IMR-90 (cell line): ENCODE results near the gene LTA. TPM values are rescaled to one million over a fixed set of nuclear protein-coding genes. Genes with fewer than 3 reads are reported as not detected.

Source experiments
- ATAC-seq: fragments of 200-7000 bp; cut with Tn5 transposase; 2 replicates; pipeline ENCODE4 v1.9.1; 2020; ENCODE audit warnings: low read depth, mild to moderate bottlenecking, moderate library complexity
- BruUV-seq: library from RNA; stranded (reverse); fragments of 400-500 nt; replicated peaks from 2 replicates; lab custom pipeline; 2021; lab: Mats Ljungman, UMichigan
- CTCF ChIA-PET: fragments of 300-600 bp; formaldehyde crosslinking; extraction: SDS; loops from one replicate; lab custom pipeline; 2021; ENCODE audit warnings: antibody characterized with exemption; lab: Yijun Ruan, JAX
- POLR2A ChIA-PET: fragments of 300-600 bp; sonication (Branson Sonifier 250); formaldehyde crosslinking; loops from one replicate; lab custom pipeline; 2022; ENCODE audit warnings: antibody characterized with exemption; ENCODE audit not compliant: unreplicated experiment; lab: Charles Lee
- DNase-seq: peaks from one replicate; pipeline ENCODE4 v3.0.0; 2013
- H2AFZ ChIP-seq: replicated peaks from 2 replicates; pipeline ENCODE3; 2013; ENCODE audit warnings: low read length, mild to moderate bottlenecking; ENCODE audit not compliant: poor library complexity
- H2AK5ac ChIP-seq: 2 replicates; pipeline ENCODE4 v1.6.1; 2013; ENCODE audit warnings: low read depth, low read length, inconsistent platforms
- H2AK9ac ChIP-seq: replicated peaks from 2 replicates; pipeline ENCODE3; 2013; ENCODE audit warnings: mild to moderate bottlenecking, low read depth, low read length, moderate library complexity; ENCODE audit not compliant: poor library complexity
- H2BK120ac ChIP-seq: 2 replicates; pipeline ENCODE4 v1.6.1; 2013; ENCODE audit warnings: low read depth, low read length, inconsistent platforms
- H2BK15ac ChIP-seq: 3 replicates; pipeline ENCODE4 v1.6.1; 2013; ENCODE audit warnings: low read depth, low read length, inconsistent platforms
- H2BK20ac ChIP-seq: 2 replicates; pipeline ENCODE4 v1.6.1; 2013; ENCODE audit warnings: low read depth, mild to moderate bottlenecking, inconsistent platforms, low read length, moderate library complexity
- H2BK5ac ChIP-seq: 2 replicates; pipeline ENCODE4 v1.6.1; 2013; ENCODE audit warnings: mild to moderate bottlenecking, low read depth, low read length, inconsistent platforms; ENCODE audit not compliant: poor library complexity, severe bottlenecking
- H3K14ac ChIP-seq: replicated peaks from 2 replicates; pipeline ENCODE4 v1.6.1; 2013; ENCODE audit warnings: low read depth, low read length, inconsistent platforms
- H3K18ac ChIP-seq: 2 replicates; pipeline ENCODE4 v1.6.1; 2013; ENCODE audit warnings: low read depth, low read length, control low read depth
- H3K23ac ChIP-seq: 2 replicates; pipeline ENCODE4 v1.6.1; 2013; ENCODE audit warnings: low read depth, low read length, inconsistent platforms
- H3K27ac ChIP-seq: 2 replicates; pipeline ENCODE4 v1.5.1; 2013; ENCODE audit warnings: mild to moderate bottlenecking, control low read depth, low read length; ENCODE audit not compliant: insufficient read depth
- H3K27me3 ChIP-seq: 2 replicates; pipeline ENCODE4 v1.6.1; 2013; ENCODE audit warnings: low read length; ENCODE audit not compliant: control insufficient read depth, insufficient read depth
- H3K36me3 ChIP-seq: 2 replicates; pipeline ENCODE4 v1.6.1; 2013; ENCODE audit warnings: low read length, mixed read lengths; ENCODE audit not compliant: control insufficient read depth, insufficient read depth
- H3K4ac ChIP-seq: 2 replicates; pipeline ENCODE4 v1.6.1; 2013; ENCODE audit warnings: low read depth, low read length, inconsistent platforms
- H3K4me1 ChIP-seq: 2 replicates; pipeline ENCODE4 v1.6.1; 2013; ENCODE audit warnings: low read length, mixed read lengths; ENCODE audit not compliant: control insufficient read depth, insufficient read depth
- H3K4me2 ChIP-seq: 2 replicates; pipeline ENCODE4 v1.6.1; 2013; ENCODE audit warnings: low read depth, mild to moderate bottlenecking, control low read depth, low read length, moderate library complexity
- H3K4me3 ChIP-seq: 2 replicates; pipeline ENCODE4 v1.5.1; 2013; ENCODE audit warnings: low read depth, mild to moderate bottlenecking, control low read depth, low read length, moderate library complexity; ENCODE audit not compliant: insufficient read depth
- H3K56ac ChIP-seq: 2 replicates; pipeline ENCODE4 v1.6.1; 2013; ENCODE audit warnings: low read length, inconsistent platforms; ENCODE audit not compliant: insufficient read depth; ENCODE audit errors: extremely low read depth
- H3K79me1 ChIP-seq, 2 experiments: 2 replicates each; pipeline ENCODE4 v1.6.1; 2013; ENCODE audit warnings: low read length in 2 of 2, inconsistent platforms in 1 of 2, low read depth in 1 of 2
- H3K9ac ChIP-seq: 2 replicates; pipeline ENCODE4 v1.6.1; 2013; ENCODE audit warnings: low read depth, low read length, control low read depth
- H3K9me1 ChIP-seq: 2 replicates; pipeline ENCODE4 v1.6.1; 2013; ENCODE audit warnings: low read length, inconsistent platforms; ENCODE audit not compliant: insufficient read depth
- H3K9me3 ChIP-seq: 2 replicates; pipeline ENCODE4 v1.6.1; 2013; ENCODE audit warnings: low read length; ENCODE audit not compliant: control insufficient read depth, insufficient read depth
- H4K20me1 ChIP-seq: 2 replicates; pipeline ENCODE4 v1.6.1; 2013; ENCODE audit warnings: low read length, inconsistent platforms; ENCODE audit not compliant: insufficient read depth
- H4K5ac ChIP-seq: 2 replicates; pipeline ENCODE4 v1.6.1; 2013; ENCODE audit warnings: mild to moderate bottlenecking, low read depth, low read length, control low read depth
- H4K8ac ChIP-seq, 2 experiments: 2 replicates each; pipeline ENCODE4 v1.6.1; 2013; ENCODE audit warnings: low read depth in 2 of 2, low read length in 2 of 2, control low read depth in 1 of 2, inconsistent platforms in 1 of 2
- H4K91ac ChIP-seq: 2 replicates; pipeline ENCODE4 v1.6.1; 2013; ENCODE audit warnings: low read depth, low read length, inconsistent platforms; ENCODE audit not compliant: insufficient read depth
- RFX5 ChIP-seq: IDR thresholded peaks from 2 replicates; pipeline ENCODE4 v1.8.0; 2012; ENCODE audit warnings: low read depth, mild to moderate bottlenecking, low read length, moderate library complexity
- USF2 ChIP-seq: fragments of 150-350 bp; IDR thresholded peaks from 2 replicates; pipeline ENCODE4 v1.6.1; 2017; ENCODE audit warnings: mild to moderate bottlenecking, antibody characterized with exemption, low read length, low read depth
- WGBS, 2 experiments: methylation state at CpG; one replicate each; pipeline versions ENCODE4 v1.1.5 to v1.1.7; 2013; ENCODE audit warnings: missing lambda C conversion rate in 2 of 2; ENCODE audit not compliant: insufficient read length in 1 of 2; ENCODE audit errors: extremely low coverage in 2 of 2; 5-methylcytosine and 5-hydroxymethylcytosine counted together
- dilution Hi-C: fragments of 300-500 bp; cut with HindIII; formaldehyde crosslinking; loops from one replicate; pipeline ENCODE4 v1.14.3; 2018; ENCODE audit warnings: low sequenced_read_pairs; ENCODE audit not compliant: unreplicated experiment
- in situ Hi-C: fragments of 300-500 bp; cut with MboI; formaldehyde crosslinking; loops from 3 replicates; pipeline ENCODE4 v1.14.3; 2019; ENCODE audit warnings: low sequenced_read_pairs, inconsistent platforms, mixed read lengths
- intact Hi-C: fragments of 100-400 bp; cut with micrococcal nuclease; formaldehyde crosslinking; loops from 2 replicates; pipeline ENCODE4 v1.10.0; 2022
- polyA plus RNA-seq, 3 experiments: library from polyadenylated mRNA; depleted of rRNA; stranded (reverse); fragments of >200 nt; gene quantifications; 2 replicates each; pipeline ENCODE4 v1.2.3, GENCODE V29; 2012; ENCODE audit warnings: low replicate concordance in 1 of 3
- total RNA-seq: library from RNA; depleted of rRNA; stranded (reverse); fragments of >200 nt; gene quantifications from 2 replicates; pipeline ENCODE4 v1.2.3, GENCODE V29; 2012
- TF ChIP-seq, protein P1 (sequence below): fragments of 150-350 bp; IDR thresholded peaks from 2 replicates; pipeline ENCODE4 v1.6.1; 2016; ENCODE audit warnings: low read depth, mild to moderate bottlenecking, low read length, moderate library complexity, borderline replicate concordance

The LTA gene
- total and polyA plus RNA-seq, 2 of the 4 experiments (the other 2 are of a cell fraction) = not detected

DNA sequence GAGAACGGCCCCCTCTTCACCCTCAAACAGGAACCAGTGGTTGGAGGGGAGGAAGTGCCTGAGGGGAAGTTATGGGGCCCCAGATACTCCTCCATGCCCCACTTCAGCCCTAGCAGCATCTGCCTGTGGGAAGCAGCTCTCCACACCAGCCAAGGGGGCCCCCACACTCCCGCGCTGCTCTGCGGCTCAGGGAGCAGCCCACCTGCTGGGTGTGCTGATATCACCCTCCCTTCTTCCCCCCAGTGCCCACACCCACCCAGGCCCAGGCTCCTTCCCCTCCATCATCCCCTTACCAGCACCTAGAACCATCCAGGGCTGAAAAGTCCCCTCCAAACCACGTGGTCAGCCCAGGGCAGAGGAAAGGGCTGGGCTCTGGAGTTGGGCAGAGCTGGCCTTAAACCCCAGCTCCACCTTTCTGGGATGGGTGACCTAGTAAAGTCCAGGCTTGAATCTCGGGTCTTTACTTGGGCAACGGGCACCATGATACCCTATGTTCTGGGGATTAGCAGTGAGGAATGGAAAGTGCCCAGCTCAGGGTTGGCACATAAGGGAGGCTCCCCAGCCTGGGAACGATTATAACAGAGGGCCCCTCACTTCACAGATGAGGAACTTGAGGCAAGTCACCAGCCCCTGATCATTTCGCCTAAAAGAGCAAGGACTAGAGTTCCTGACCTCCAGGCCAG, 14.7 kb downstream of the LTA start:
- Histone ChIP-seq H3K27me3 (peaks cover 11% of the 10 kb centered on the region), H2AK5ac (no peak overlapping the region), H2BK20ac (no peak overlapping the region), H4K5ac (no peak overlapping the region), H3K56ac (no peak overlapping the region), H3K4me2 (no peak overlapping the region), H3K9me3 (no peaks in the 10 kb centered on the region), H3K4me1 (peaks cover 2% of the 10 kb centered on the region; the same call in 1 of the 2 replicates), H4K20me1 (no peaks in the 10 kb centered on the region), H2AK9ac (peak overlapping the region; percentile 61), H3K4me3 (no peak overlapping the region), H3K18ac (no peak overlapping the region), H3K23ac (no peak overlapping the region), H4K91ac (no peak overlapping the region), H2AFZ (no peak overlapping the region), H2BK5ac (no peak overlapping the region), H3K79me1 (no peaks in the 10 kb centered on the region), H2BK120ac (no peak overlapping the region), H3K14ac (no peak overlapping the region), H3K9ac (no peak overlapping the region), H3K27ac (no peak overlapping the region), H4K8ac (no peak overlapping the region; a peak in 1 of 4 replicates), H3K9me1 (no peaks in the 10 kb centered on the region; the same call in 1 of the 2 replicates), H2BK15ac (no peak overlapping the region), H3K4ac (no peak overlapping the region), H3K36me3 (no peaks in the 10 kb centered on the region)
- WGBS, 2 experiments = 0% methylated on average over 2 of the region's 9 CpGs; no CpG with 5 or more reads in 1 of the 2 experiments
- POLR2A ChIA-PET = no interaction called here
- in situ Hi-C loops (no loop called here), intact Hi-C loops (no loop called here), dilution Hi-C loops (no loop called here)
- CTCF ChIA-PET = interaction anchor here (2.9 kb wide), 1 partner anchor 12 kb away, joined by 9 read pairs; no protein-coding TSS in a partner anchor
- TF ChIP-seq, protein P1, sequence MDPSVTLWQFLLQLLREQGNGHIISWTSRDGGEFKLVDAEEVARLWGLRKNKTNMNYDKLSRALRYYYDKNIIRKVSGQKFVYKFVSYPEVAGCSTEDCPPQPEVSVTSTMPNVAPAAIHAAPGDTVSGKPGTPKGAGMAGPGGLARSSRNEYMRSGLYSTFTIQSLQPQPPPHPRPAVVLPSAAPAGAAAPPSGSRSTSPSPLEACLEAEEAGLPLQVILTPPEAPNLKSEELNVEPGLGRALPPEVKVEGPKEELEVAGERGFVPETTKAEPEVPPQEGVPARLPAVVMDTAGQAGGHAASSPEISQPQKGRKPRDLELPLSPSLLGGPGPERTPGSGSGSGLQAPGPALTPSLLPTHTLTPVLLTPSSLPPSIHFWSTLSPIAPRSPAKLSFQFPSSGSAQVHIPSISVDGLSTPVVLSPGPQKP = no peak
- TF ChIP-seq USF2 (no peak), RFX5 (no peak)
- DNase-seq (no peak), ATAC-seq (no peak)
- no TSS peak for BruUV-seq
